ENCODE measurements around the gene DUSP22.
"Not testable (repeated sequence)": the region's sequence is repeated elsewhere in the genome, so short reads cannot be mapped to it uniquely, and the experiment has no call there.

Gene DUSP22

DNA sequence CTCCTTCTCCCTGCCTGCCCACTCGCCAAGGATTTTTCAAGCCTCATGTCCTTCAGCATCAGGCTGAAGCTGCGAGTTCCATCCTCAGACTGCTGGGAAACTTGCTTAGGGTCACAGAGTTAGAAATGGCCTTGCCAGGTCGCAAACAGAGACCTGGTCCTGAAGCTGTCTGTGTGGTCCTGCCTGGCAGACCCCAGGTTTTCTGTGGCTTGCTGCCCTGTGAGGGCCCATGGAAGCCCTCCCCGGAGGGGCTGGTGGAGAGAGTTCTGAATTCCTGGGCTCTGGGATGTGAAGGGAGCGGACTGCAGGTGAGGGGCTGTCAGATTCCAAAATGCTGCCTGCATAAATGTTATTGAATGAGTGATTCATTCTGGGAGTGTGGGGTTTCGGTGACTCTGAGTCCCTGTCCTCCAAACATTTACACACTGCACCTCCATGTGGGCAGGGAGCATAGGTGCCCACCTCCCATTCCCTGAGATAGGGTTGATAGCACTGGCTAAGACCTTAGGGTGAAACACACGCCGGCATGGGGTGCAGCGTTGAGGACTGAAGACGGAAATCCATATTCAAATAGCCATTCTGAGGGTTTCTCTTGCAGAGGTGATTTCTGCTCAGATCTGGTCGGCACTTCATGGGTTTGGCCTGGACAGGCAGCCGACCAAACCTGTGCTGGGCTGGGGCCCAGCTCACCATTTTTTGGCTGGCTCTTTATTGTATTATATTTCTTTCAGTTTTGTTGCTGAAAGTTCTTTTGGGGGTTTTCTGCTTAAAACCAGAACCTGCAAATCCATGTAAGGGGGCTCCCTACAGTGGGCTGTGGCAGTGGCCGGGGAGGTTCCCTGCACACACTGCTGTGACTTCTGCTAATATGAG is 77.5 kb downstream of the DUSP22 start:
- H3K36me3 ChIP-seq (ENCODE audit: control insufficient read depth in 1 of 2, insufficient read depth in 2 of 2, low read depth in 1 of 2, low read length in 2 of 2) = no peaks in the 10 kb centered on the region

DNA sequence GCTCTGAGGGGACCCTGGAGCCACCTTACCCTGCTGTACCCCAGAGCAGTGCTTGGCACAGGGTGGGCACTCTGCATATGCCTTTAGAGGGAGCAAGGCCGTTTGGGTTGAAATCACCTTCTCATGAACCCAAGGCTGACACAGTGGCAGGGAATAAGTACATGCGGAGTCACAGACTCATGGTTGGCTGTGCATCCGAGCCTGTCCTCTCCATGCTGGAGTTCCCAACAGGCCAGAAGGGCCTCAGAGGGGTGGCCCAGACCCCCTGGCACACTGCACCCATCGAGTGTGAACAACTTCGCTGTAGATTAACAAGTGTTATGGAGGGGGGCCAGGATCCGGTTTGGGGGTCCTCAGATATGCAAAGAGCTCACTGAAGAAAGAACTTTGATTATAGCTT is 78.3 kb downstream of the DUSP22 start:
- Histone ChIP-seq H3K9ac (ENCODE audit: low read length) (no peak overlapping the region), H2BK15ac (ENCODE audit: low read depth, poor library complexity, severe bottlenecking) (no peak overlapping the region), H2BK12ac (ENCODE audit: low read length in 2 of 2) (no peak overlapping the region), H2AFZ (ENCODE audit: low read depth, low read length) (no peak overlapping the region), H2AK5ac (ENCODE audit: low read length, severe bottlenecking) (no peak overlapping the region), H3K4ac (ENCODE audit: low read depth in 1 of 2, low read length in 2 of 2) (no peak overlapping the region), H4K8ac (ENCODE audit: low read length) (no peak overlapping the region), H4K91ac (ENCODE audit: low read length) (no peak overlapping the region), H3K23ac (ENCODE audit: low read length in 2 of 2) (no peak overlapping the region), H3K9me3 (ENCODE audit: control insufficient read depth, low read length) (no peaks in the 10 kb centered on the region), H3K4me1 (ENCODE audit: control insufficient read depth, insufficient read depth, low read depth, low read length) (no peaks in the 10 kb centered on the region), H2BK120ac (ENCODE audit: low read depth, low read length) (no peak overlapping the region), H3K27ac (ENCODE audit: low read length, poor library complexity, severe bottlenecking) (no peak overlapping the region), H3K27me3 (ENCODE audit: control insufficient read depth in 1 of 2, insufficient read depth in 1 of 2, low read length in 2 of 2) (peaks cover 13 to 86% of the 10 kb centered on the region in 2 experiments), H3K4me2 (ENCODE audit: low read length, poor library complexity, severe bottlenecking) (no peak overlapping the region), H3K14ac (ENCODE audit: low read length in 2 of 2) (no peak overlapping the region), H3K18ac (ENCODE audit: low read depth in 1 of 2, low read length in 2 of 2) (no peak overlapping the region), H2BK5ac (ENCODE audit: low read depth, low read length, poor library complexity, severe bottlenecking) (no peak overlapping the region), H3K36me3 (ENCODE audit: control insufficient read depth in 1 of 2, insufficient read depth in 2 of 2, low read depth in 1 of 2, low read length in 2 of 2) (no peaks in the 10 kb centered on the region), H3K4me3 (ENCODE audit: insufficient read depth in 1 of 2, low read depth in 1 of 2, low read length in 2 of 2) (no peak overlapping the region), H3K79me1 (replicated peaks; ENCODE audit: low read length, poor library complexity, severe bottlenecking) (no peaks in the 10 kb centered on the region)
- 68% methylated on average over 6 of the region's 6 CpGs for WGBS
- no peak for DNase-seq

More for the DNA sequence above, 77.5 kb downstream of the DUSP22 start:
- Histone ChIP-seq H3K27me3 (ENCODE audit: control insufficient read depth in 1 of 2, insufficient read depth in 1 of 2, low read length in 2 of 2) (peaks cover 13 to 89% of the 10 kb centered on the region in 2 experiments), H3K23ac (ENCODE audit: low read length in 2 of 2) (no peak overlapping the region), H3K4me2 (ENCODE audit: low read length, poor library complexity, severe bottlenecking) (no peak overlapping the region), H4K91ac (ENCODE audit: low read length) (no peak overlapping the region), H2AK5ac (ENCODE audit: low read length, severe bottlenecking) (no peak overlapping the region), H2BK5ac (ENCODE audit: low read depth, low read length, poor library complexity, severe bottlenecking) (no peak overlapping the region), H3K9ac (ENCODE audit: low read length) (no peak overlapping the region), H2AFZ (ENCODE audit: low read depth, low read length) (no peak overlapping the region), H3K4me1 (ENCODE audit: control insufficient read depth, insufficient read depth, low read depth, low read length) (peaks cover 1% of the 10 kb centered on the region), H2BK15ac (ENCODE audit: low read depth, poor library complexity, severe bottlenecking) (no peak overlapping the region), H2BK12ac (ENCODE audit: low read length in 2 of 2) (no peak overlapping the region), H3K27ac (ENCODE audit: low read length, poor library complexity, severe bottlenecking) (no peak overlapping the region), H3K18ac (ENCODE audit: low read depth in 1 of 2, low read length in 2 of 2) (no peak overlapping the region), H3K4me3 (ENCODE audit: insufficient read depth in 1 of 2, low read depth in 1 of 2, low read length in 2 of 2) (no peak overlapping the region), H2BK120ac (ENCODE audit: low read depth, low read length) (no peak overlapping the region), H3K9me3 (ENCODE audit: control insufficient read depth, low read length) (no peaks in the 10 kb centered on the region), H4K8ac (ENCODE audit: low read length) (no peak overlapping the region), H3K79me1 (replicated peaks; ENCODE audit: low read length, poor library complexity, severe bottlenecking) (no peaks in the 10 kb centered on the region), H3K14ac (ENCODE audit: low read length in 2 of 2) (no peak overlapping the region), H3K4ac (ENCODE audit: low read depth in 1 of 2, low read length in 2 of 2) (no peak overlapping the region)
- 81% methylated on average over 13 of the region's 13 CpGs for WGBS
- DNase-seq = no peak

- H3K9ac ChIP-seq (ENCODE audit: low read length); H3K4ac ChIP-seq (ENCODE audit: low read depth in 1 of 2, low read length in 2 of 2); H3K4me1 ChIP-seq (ENCODE audit: control insufficient read depth, insufficient read depth, low read depth, low read length); H2AK5ac ChIP-seq (ENCODE audit: low read length, severe bottlenecking); H3K36me3 ChIP-seq (ENCODE audit: control insufficient read depth in 1 of 2, insufficient read depth in 2 of 2, low read depth in 1 of 2, low read length in 2 of 2); H4K8ac ChIP-seq (ENCODE audit: low read length); H2BK120ac ChIP-seq (ENCODE audit: low read depth, low read length); H3K4me3 ChIP-seq (ENCODE audit: insufficient read depth in 1 of 2, low read depth in 1 of 2, low read length in 2 of 2); H3K27ac ChIP-seq (ENCODE audit: low read length, poor library complexity, severe bottlenecking); H3K9me3 ChIP-seq (ENCODE audit: control insufficient read depth, low read length); DNase-seq; H3K79me1 ChIP-seq (replicated peaks; ENCODE audit: low read length, poor library complexity, severe bottlenecking); H2BK15ac ChIP-seq (ENCODE audit: low read depth, poor library complexity, severe bottlenecking); H2BK12ac ChIP-seq (ENCODE audit: low read length in 2 of 2); H2BK5ac ChIP-seq (ENCODE audit: low read depth, low read length, poor library complexity, severe bottlenecking); H2AFZ ChIP-seq (ENCODE audit: low read depth, low read length); H4K91ac ChIP-seq (ENCODE audit: low read length); H3K23ac ChIP-seq (ENCODE audit: low read length in 2 of 2); H3K18ac ChIP-seq (ENCODE audit: low read depth in 1 of 2, low read length in 2 of 2); H3K4me2 ChIP-seq (ENCODE audit: low read length, poor library complexity, severe bottlenecking); H3K14ac ChIP-seq (ENCODE audit: low read length in 2 of 2): not testable (repeated sequence)
- 80% methylated on average over 2 of the region's 2 CpGs for WGBS
- peaks cover 13 to 75% of the 10 kb centered on the region in 2 experiments for H3K27me3 ChIP-seq (ENCODE audit: control insufficient read depth in 1 of 2, insufficient read depth in 1 of 2, low read length in 2 of 2)
Observed at GRCh38 chr6:371851-372250, 79.6 kb downstream of the DUSP22 start.

GRCh38 chr6:372336-372911 is 80.1 kb downstream of the DUSP22 start:
- H3K27me3 ChIP-seq (ENCODE audit: control insufficient read depth in 1 of 2, insufficient read depth in 1 of 2, low read length in 2 of 2) = peaks cover 13 to 70% of the 10 kb centered on the region in 2 experiments
- no peak overlapping the region for H2BK12ac ChIP-seq (ENCODE audit: low read length in 2 of 2)
- WGBS = 79% methylated on average over 16 of the region's 16 CpGs
- no peak overlapping the region for H3K4me2 ChIP-seq (ENCODE audit: low read length, poor library complexity, severe bottlenecking)
- H2BK120ac ChIP-seq (ENCODE audit: low read depth, low read length) = no peak overlapping the region
- no peak overlapping the region for H2AK5ac ChIP-seq (ENCODE audit: low read length, severe bottlenecking)
- no peak for DNase-seq
- no peak overlapping the region for H3K18ac ChIP-seq (ENCODE audit: low read depth in 1 of 2, low read length in 2 of 2)
- no peak overlapping the region for H3K4ac ChIP-seq (ENCODE audit: low read depth in 1 of 2, low read length in 2 of 2)
- H2BK15ac ChIP-seq (ENCODE audit: low read depth, poor library complexity, severe bottlenecking) = no peak overlapping the region
- no peaks in the 10 kb centered on the region for H3K36me3 ChIP-seq (ENCODE audit: control insufficient read depth in 1 of 2, insufficient read depth in 2 of 2, low read depth in 1 of 2, low read length in 2 of 2)
- no peaks in the 10 kb centered on the region for H3K4me1 ChIP-seq (ENCODE audit: control insufficient read depth, insufficient read depth, low read depth, low read length)
- H3K9ac ChIP-seq (ENCODE audit: low read length) = no peak overlapping the region
- H2AFZ ChIP-seq (ENCODE audit: low read depth, low read length) = no peak overlapping the region
- H2BK5ac ChIP-seq (ENCODE audit: low read depth, low read length, poor library complexity, severe bottlenecking) = no peak overlapping the region
- H3K27ac ChIP-seq (ENCODE audit: low read length, poor library complexity, severe bottlenecking) = no peak overlapping the region
- no peak overlapping the region for H4K8ac ChIP-seq (ENCODE audit: low read length)
- H3K14ac ChIP-seq (ENCODE audit: low read length in 2 of 2) = peak overlapping the region in 1 of 2 experiments; percentile 27
- no peaks in the 10 kb centered on the region for H3K79me1 ChIP-seq (replicated peaks; ENCODE audit: low read length, poor library complexity, severe bottlenecking)
- H3K9me3 ChIP-seq (ENCODE audit: control insufficient read depth, low read length) = no peaks in the 10 kb centered on the region
- peak overlapping the region in 1 of 2 experiments; percentile 11 for H3K4me3 ChIP-seq (ENCODE audit: insufficient read depth in 1 of 2, low read depth in 1 of 2, low read length in 2 of 2)
- H4K91ac ChIP-seq (ENCODE audit: low read length) = no peak overlapping the region
- H3K23ac ChIP-seq (ENCODE audit: low read length in 2 of 2) = no peak overlapping the region
